ENCODE data around the gene TMEM255B.
"Not testable (repeated sequence)": the region's sequence is repeated elsewhere in the genome, so short reads cannot be mapped to it uniquely, and the experiment has no call there.

DNA sequence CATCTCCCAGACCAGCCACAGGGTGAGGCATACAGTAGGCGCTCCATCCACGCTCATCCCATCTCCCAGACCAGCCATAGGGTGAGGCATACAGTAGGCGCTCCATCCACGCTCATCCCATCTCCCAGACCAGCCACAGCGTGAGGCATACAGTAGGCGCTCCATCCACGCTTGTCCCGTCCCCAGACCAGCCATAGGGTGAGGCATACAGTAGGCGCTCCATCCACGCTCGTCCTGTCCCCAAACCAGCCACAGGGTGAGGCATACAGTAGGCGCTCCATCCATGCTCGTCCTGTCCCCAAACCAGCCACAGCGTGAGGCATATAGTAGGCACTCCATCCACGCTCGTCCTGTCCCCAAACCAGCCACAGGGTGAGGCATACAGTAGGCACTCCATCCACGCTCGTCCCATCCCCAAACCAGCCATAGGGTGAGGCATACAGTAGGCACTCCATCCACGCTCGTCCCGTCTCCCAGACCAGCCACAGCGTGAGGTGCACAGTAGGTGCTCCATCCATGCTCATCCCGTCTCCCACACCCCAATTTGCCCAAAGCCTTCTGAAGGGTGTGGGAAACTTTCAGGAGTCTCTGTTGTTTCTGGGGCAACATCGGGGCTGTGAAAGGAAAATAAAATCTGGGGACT is 13.4 kb upstream of the TMEM255B start:
- TF ChIP-seq, protein P1, sequence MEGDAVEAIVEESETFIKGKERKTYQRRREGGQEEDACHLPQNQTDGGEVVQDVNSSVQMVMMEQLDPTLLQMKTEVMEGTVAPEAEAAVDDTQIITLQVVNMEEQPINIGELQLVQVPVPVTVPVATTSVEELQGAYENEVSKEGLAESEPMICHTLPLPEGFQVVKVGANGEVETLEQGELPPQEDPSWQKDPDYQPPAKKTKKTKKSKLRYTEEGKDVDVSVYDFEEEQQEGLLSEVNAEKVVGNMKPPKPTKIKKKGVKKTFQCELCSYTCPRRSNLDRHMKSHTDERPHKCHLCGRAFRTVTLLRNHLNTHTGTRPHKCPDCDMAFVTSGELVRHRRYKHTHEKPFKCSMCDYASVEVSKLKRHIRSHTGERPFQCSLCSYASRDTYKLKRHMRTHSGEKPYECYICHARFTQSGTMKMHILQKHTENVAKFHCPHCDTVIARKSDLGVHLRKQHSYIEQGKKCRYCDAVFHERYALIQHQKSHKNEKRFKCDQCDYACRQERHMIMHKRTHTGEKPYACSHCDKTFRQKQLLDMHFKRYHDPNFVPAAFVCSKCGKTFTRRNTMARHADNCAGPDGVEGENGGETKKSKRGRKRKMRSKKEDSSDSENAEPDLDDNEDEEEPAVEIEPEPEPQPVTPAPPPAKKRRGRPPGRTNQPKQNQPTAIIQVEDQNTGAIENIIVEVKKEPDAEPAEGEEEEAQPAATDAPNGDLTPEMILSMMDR (IDR thresholded peaks at IDR 0.05) = not testable (repeated sequence)
- TF ChIP-seq POLR2A (IDR thresholded peaks at IDR 0.05) = not testable (repeated sequence)

All from prostate gland (tissue), 2 donors.